Endothelial cell of umbilical vein (primary cell): ENCODE data around the gene TMEM47. TPM values are rescaled to one million over a fixed set of nuclear protein-coding genes. Genes with fewer than 3 reads are reported as not detected.

Source experiments
- BruUV-seq: library from RNA; stranded (reverse); fragments of 400-500 nt; replicated peaks from 2 replicates; lab custom pipeline; 2021; lab: Mats Ljungman, UMichigan
- CTCF ChIA-PET: fragments of 300-600, 350-600 bp; sonication (Branson Sonifier 250); formaldehyde crosslinking; loops from one replicate; lab custom pipeline; 2021; ENCODE audit warnings: antibody characterized with exemption, inconsistent platforms; lab: Charles Lee
- POLR2A ChIA-PET: fragments of 300-600, 350-600 bp; sonication (Branson Sonifier 250); formaldehyde crosslinking; loops from one replicate; lab custom pipeline; 2021; ENCODE audit warnings: antibody characterized with exemption, inconsistent platforms; lab: Charles Lee
- DNase-seq: peaks from one replicate; pipeline ENCODE4 v3.0.0-alpha.2; 2011; ENCODE audit warnings: low read depth, low spot score
- FAIRE-seq: peaks from 2 replicates; lab custom pipeline; 2011; peaks lifted over from hg19 to GRCh38; lab: Jason Lieb, UNC
- H2AFZ ChIP-seq: 2 replicates; pipeline ENCODE4 v1.6.0; 2012; ENCODE audit warnings: low read depth, low read length, control low read depth, inconsistent platforms
- H3K27ac ChIP-seq: 2 replicates; pipeline ENCODE4 v1.5.1; 2011; ENCODE audit warnings: low read depth, mild to moderate bottlenecking, control low read depth, low read length, moderate library complexity; ENCODE audit not compliant: insufficient read depth
- H3K27me3 ChIP-seq, 2 experiments: 2 replicates each; pipeline versions ENCODE4 v1.6.0 to v1.6.1; 2011; ENCODE audit warnings: low read length in 2 of 2, mixed read lengths in 1 of 2; ENCODE audit not compliant: control insufficient read depth in 2 of 2, insufficient read depth in 2 of 2
- H3K36me3 ChIP-seq, 2 experiments: 2 replicates in 1 of 2; 3 replicates in 1 of 2; pipeline ENCODE4 v1.5.1; 2011; ENCODE audit warnings: low read length in 2 of 2, mild to moderate bottlenecking in 1 of 2, moderate library complexity in 1 of 2; ENCODE audit not compliant: control insufficient read depth in 2 of 2, insufficient read depth in 2 of 2; ENCODE audit errors: extremely low read depth in 1 of 2
- H3K4me1 ChIP-seq: 3 replicates; pipeline ENCODE4 v1.5.1; 2011; ENCODE audit warnings: mild to moderate bottlenecking, low read length; ENCODE audit not compliant: control insufficient read depth, insufficient read depth; ENCODE audit errors: extremely low read depth
- H3K4me2 ChIP-seq: 2 replicates; pipeline ENCODE4 v1.6.1; 2011; ENCODE audit warnings: low read length, control low read depth, mixed read lengths; ENCODE audit not compliant: insufficient read depth
- H3K4me3 ChIP-seq, 3 experiments: fragments of 200-600 bp in 1 of 3; sonication (generic), shearing (Covaris generic) in 1 of 3; replicated peaks in 1 of 3; 2 replicates each; pipeline ENCODE4 v1.5.1; 2011 to 2016; ENCODE audit warnings: control low read depth in 3 of 3, low read length in 3 of 3, mild to moderate bottlenecking in 2 of 3, inconsistent platforms in 1 of 3, low read depth in 1 of 3, moderate library complexity in 1 of 3; ENCODE audit not compliant: insufficient read depth in 1 of 3
- H3K79me2 ChIP-seq: 2 replicates; pipeline ENCODE4 v1.6.0; 2012; ENCODE audit warnings: low read length, inconsistent platforms; ENCODE audit not compliant: control insufficient read depth, insufficient read depth
- H3K9ac ChIP-seq: replicated peaks from 2 replicates; pipeline ENCODE3; 2011; ENCODE audit warnings: low read length, control low read depth; ENCODE audit not compliant: insufficient read depth; ENCODE audit errors: extremely low read depth
- H3K9me1 ChIP-seq: replicated peaks from 3 replicates; pipeline ENCODE4 v1.6.0; 2011; ENCODE audit warnings: mild to moderate bottlenecking, low read length; ENCODE audit not compliant: control insufficient read depth, insufficient read depth; ENCODE audit errors: extremely low read depth
- H3K9me3 ChIP-seq: replicated peaks from 2 replicates; pipeline ENCODE4 v1.5.1; 2012; ENCODE audit warnings: low read length, inconsistent platforms; ENCODE audit not compliant: control insufficient read depth, insufficient read depth
- H4K20me1 ChIP-seq: replicated peaks from 2 replicates; pipeline ENCODE3; 2011; ENCODE audit warnings: mild to moderate bottlenecking, low read length; ENCODE audit not compliant: control insufficient read depth, insufficient read depth; ENCODE audit errors: extremely low read depth
- EZH2 ChIP-seq: IDR thresholded peaks from 2 replicates; pipeline ENCODE4 v1.6.1; 2012; ENCODE audit warnings: borderline replicate concordance, low read depth, mild to moderate bottlenecking, moderate library complexity, low read length, inconsistent platforms; ENCODE audit not compliant: severe bottlenecking
- FOS ChIP-seq: IDR thresholded peaks from 2 replicates; pipeline ENCODE4 v1.6.1; 2011; ENCODE audit warnings: mild to moderate bottlenecking, low read length, moderate library complexity, borderline replicate concordance; ENCODE audit not compliant: insufficient read depth
- GATA2 ChIP-seq: IDR thresholded peaks from 2 replicates; pipeline ENCODE4 v1.7.0; 2011; ENCODE audit warnings: low read depth, mild to moderate bottlenecking, moderate library complexity, mixed read lengths, low read length; ENCODE audit not compliant: insufficient read length, insufficient read depth
- JUN ChIP-seq: IDR thresholded peaks from 2 replicates; pipeline ENCODE4 v1.6.1; 2011; ENCODE audit warnings: borderline replicate concordance, low read depth; ENCODE audit not compliant: insufficient read length, insufficient read depth
- MAX ChIP-seq: IDR thresholded peaks from 2 replicates; pipeline ENCODE4 v1.6.1; 2011; ENCODE audit not compliant: insufficient read depth, insufficient read length
- MYC ChIP-seq: IDR thresholded peaks from one replicate; pipeline ENCODE4 v1.6.1; 2011; ENCODE audit warnings: mild to moderate bottlenecking, low read depth, low read length
- POLR2A ChIP-seq: IDR thresholded peaks from 2 replicates; pipeline ENCODE4 v1.6.1; 2012; ENCODE audit warnings: low read depth, mild to moderate bottlenecking, control low read depth, low read length
- POLR2AphosphoS5 ChIP-seq: IDR thresholded peaks from 2 replicates; pipeline ENCODE4 v1.6.1; 2012; ENCODE audit warnings: low read depth, mild to moderate bottlenecking, control low read depth, low read length, moderate library complexity; ENCODE audit not compliant: insufficient read depth
- dilution Hi-C: fragments of 300-500 bp; cut with MboI; formaldehyde crosslinking; loops from one replicate; pipeline ENCODE4 v1.15.0; 2019; ENCODE audit warnings: low sequenced_read_pairs; ENCODE audit not compliant: extremely low pct_ligation_motif_present
- intact Hi-C: fragments of 100-400 bp; cut with micrococcal nuclease; formaldehyde crosslinking; loops from one replicate; pipeline ENCODE4 v1.10.0; 2022
- polyA plus RNA-seq, 4 experiments: library from polyadenylated mRNA; depleted of rRNA in 3 of 4; stranded (reverse) in 3 of 4; unstranded in 1 of 4; fragments of >200 nt; gene quantifications; 2 replicates each; pipeline versions ENCODE4 v1.2.1 to v1.2.3, GENCODE V29; 2011 to 2012; ENCODE audit warnings: missing spikeins in 1 of 4
- total RNA-seq: library from RNA; stranded (reverse); gene quantifications from 2 replicates; pipeline ENCODE4 v1.2.3, GENCODE V29; 2021
- TF ChIP-seq, protein P1 (sequence below), 2 donors: IDR thresholded peaks; 1 replicate in 1 of 2; 2 replicates in 1 of 2; pipeline ENCODE4 v1.5.1; 2011; ENCODE audit warnings: low read length in 2 of 2, mild to moderate bottlenecking in 2 of 2, moderate library complexity in 2 of 2, control low read depth in 1 of 2, inconsistent platforms in 1 of 2, low read depth in 1 of 2; ENCODE audit not compliant: insufficient read depth in 1 of 2; ENCODE audit errors: extremely low read depth in 1 of 2

The TMEM47 gene
- total and polyA plus RNA-seq, 2 donors (not counting 3 experiments of a cell fraction or from before 2014, with no cell fraction given): 18.5 to 22.2 TPM

- Histone ChIP-seq H4K20me1 (no peaks in the 10 kb centered on the region), H3K9me3 (no peaks in the 10 kb centered on the region), H3K9me1 (no peaks in the 10 kb centered on the region), H3K27me3 (no peaks in the 10 kb centered on the region), H3K9ac (peak overlapping the region; percentile 70), H3K36me3 (no peaks in the 10 kb centered on the region), H3K4me2 (peak overlapping the region; percentile 68), H2AFZ (peak overlapping the region; percentile 42), H3K79me2 (peaks cover 50% of the 10 kb centered on the region), H3K4me1 (peaks cover 13% of the 10 kb centered on the region), H3K27ac (peak overlapping the region; percentile 74), H3K4me3 (peak overlapping the region; percentile 59 to 95 (median 91))
- no peak for FAIRE-seq
- BruUV-seq: no TSS peak
- intact Hi-C loops (loop anchor here (5.0 to 10.0 kb wide), 3 partner anchors 152 to 301 kb away; no protein-coding TSS in a partner anchor), dilution Hi-C loops (no loop called here)
- no peak for TF ChIP-seq GATA2
- peak; percentile 7 for DNase-seq
- CTCF ChIA-PET: interaction anchor here (1.4 kb wide), 2 partner anchors 72 to 77 kb away, joined by 3 read pairs; no protein-coding TSS in a partner anchor
- POLR2A ChIA-PET: interaction anchor here (1.7 kb wide), 1 partner anchor 72 kb away, joined by 6 read pairs; no protein-coding TSS in a partner anchor
Observed at GRCh38 chrX:34656467-34656841, 631 bp downstream of the TMEM47 start.

GRCh38 chrX:34655501-34656455 lies 1.3 kb downstream of the TMEM47 start:
- ChIA-PET CTCF (interaction anchor here (1.4 to 3.9 kb wide), 3 partner anchors 18 to 76 kb away, joined by 3 to 19 read pairs (median 3); no protein-coding TSS in a partner anchor), POLR2A (interaction anchor here (1.7 kb wide), 1 partner anchor 71 kb away, joined by 6 read pairs; no protein-coding TSS in a partner anchor)
- H2AFZ ChIP-seq: peak overlapping the region; percentile 35
- dilution Hi-C loops: no loop called here
- peaks cover 13% of the 10 kb centered on the region for H3K4me1 ChIP-seq
- TSS peak; percentile 46 for BruUV-seq
- H3K79me2 ChIP-seq: peaks cover 56% of the 10 kb centered on the region
- intact Hi-C loops: loop anchor here (1.0 to 10.0 kb wide), 4 partner anchors 70 to 302 kb away; no protein-coding TSS in a partner anchor
- H3K27ac ChIP-seq: peak overlapping the region; percentile 74
- FAIRE-seq (peak; percentile 26), DNase-seq (peak; percentile 39)
- no peaks in the 10 kb centered on the region for H3K36me3 ChIP-seq
- no peaks in the 10 kb centered on the region for H3K9me1 ChIP-seq
- H4K20me1 ChIP-seq: no peaks in the 10 kb centered on the region
- TF ChIP-seq MAX (no peak), FOS (no peak), EZH2 (no peak), JUN (no peak), POLR2AphosphoS5 (no peak), MYC (no peak), GATA2 (no peak), POLR2A (no peak)
- TF ChIP-seq, protein P1, sequence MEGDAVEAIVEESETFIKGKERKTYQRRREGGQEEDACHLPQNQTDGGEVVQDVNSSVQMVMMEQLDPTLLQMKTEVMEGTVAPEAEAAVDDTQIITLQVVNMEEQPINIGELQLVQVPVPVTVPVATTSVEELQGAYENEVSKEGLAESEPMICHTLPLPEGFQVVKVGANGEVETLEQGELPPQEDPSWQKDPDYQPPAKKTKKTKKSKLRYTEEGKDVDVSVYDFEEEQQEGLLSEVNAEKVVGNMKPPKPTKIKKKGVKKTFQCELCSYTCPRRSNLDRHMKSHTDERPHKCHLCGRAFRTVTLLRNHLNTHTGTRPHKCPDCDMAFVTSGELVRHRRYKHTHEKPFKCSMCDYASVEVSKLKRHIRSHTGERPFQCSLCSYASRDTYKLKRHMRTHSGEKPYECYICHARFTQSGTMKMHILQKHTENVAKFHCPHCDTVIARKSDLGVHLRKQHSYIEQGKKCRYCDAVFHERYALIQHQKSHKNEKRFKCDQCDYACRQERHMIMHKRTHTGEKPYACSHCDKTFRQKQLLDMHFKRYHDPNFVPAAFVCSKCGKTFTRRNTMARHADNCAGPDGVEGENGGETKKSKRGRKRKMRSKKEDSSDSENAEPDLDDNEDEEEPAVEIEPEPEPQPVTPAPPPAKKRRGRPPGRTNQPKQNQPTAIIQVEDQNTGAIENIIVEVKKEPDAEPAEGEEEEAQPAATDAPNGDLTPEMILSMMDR (IDR thresholded peaks at IDR 0.05; ENCODE audit: extremely low read depth in 1 of 2, insufficient read depth in 1 of 2, low read depth in 1 of 2, low read length in 2 of 2): no peak
- H3K4me3 ChIP-seq: peak overlapping the region; percentile 59 to 95 (median 91)
- peak overlapping the region; percentile 68 for H3K4me2 ChIP-seq
- H3K27me3 ChIP-seq: no peaks in the 10 kb centered on the region
- no peaks in the 10 kb centered on the region for H3K9me3 ChIP-seq
- peak overlapping the region; percentile 70 for H3K9ac ChIP-seq
